H1 (cell line): ENCODE results near the gene ATP1A1. TPM values are rescaled to one million over a fixed set of nuclear protein-coding genes. Genes with fewer than 3 reads are reported as not detected.

ENCODE experiments used
- CTCF ChIA-PET: fragments of 300-600 bp; sonication (Branson Sonifier 250); formaldehyde crosslinking; loops from one replicate; lab custom pipeline; 2021; ENCODE audit not compliant: partially characterized antibody; lab: Charles Lee
- POLR2A ChIA-PET: fragments of 300-600 bp; sonication (Branson Sonifier 250); formaldehyde crosslinking; loops from one replicate; lab custom pipeline; 2021; ENCODE audit warnings: inconsistent platforms; ENCODE audit not compliant: partially characterized antibody; lab: Charles Lee
- DNase-seq, 2 experiments: peaks; one replicate each; pipeline versions ENCODE4 v3.0.0 to v3.0.0-alpha.2; 2010 to 2022; ENCODE audit warnings: low spot score in 2 of 2, low read depth in 1 of 2, mixed read lengths in 1 of 2
- FAIRE-seq: peaks from 2 replicates; lab custom pipeline; 2011; peaks lifted over from hg19 to GRCh38; lab: Jason Lieb, UNC
- H2AFZ ChIP-seq: 2 replicates; pipeline ENCODE4 v1.8.1; 2012; ENCODE audit warnings: low read length, inconsistent platforms
- H2AK5ac ChIP-seq: 2 replicates; pipeline ENCODE4 v1.6.1; 2013; ENCODE audit warnings: low read depth, low read length
- H2BK120ac ChIP-seq: replicated peaks from 2 replicates; pipeline ENCODE3; 2013; ENCODE audit warnings: low read depth, low read length, inconsistent platforms
- H2BK12ac ChIP-seq: 2 replicates; pipeline ENCODE4 v1.6.1; 2013; ENCODE audit warnings: low read depth, low read length
- H2BK15ac ChIP-seq: 2 replicates; pipeline ENCODE4 v1.6.1; 2013; ENCODE audit warnings: low read length
- H2BK20ac ChIP-seq: 2 replicates; pipeline ENCODE4 v1.6.1; 2013; ENCODE audit warnings: low read length
- H2BK5ac ChIP-seq: 2 replicates; pipeline ENCODE4 v1.6.1; 2013; ENCODE audit warnings: low read depth, low read length
- H3K14ac ChIP-seq: 2 replicates; pipeline ENCODE4 v1.6.1; 2013; ENCODE audit warnings: inconsistent platforms; ENCODE audit not compliant: insufficient read length
- H3K18ac ChIP-seq: 2 replicates; pipeline ENCODE4 v1.6.1; 2013; ENCODE audit warnings: low read length; ENCODE audit errors: extremely low read depth
- H3K23ac ChIP-seq: 2 replicates; pipeline ENCODE4 v1.6.1; 2013; ENCODE audit warnings: inconsistent platforms; ENCODE audit not compliant: insufficient read length
- H3K23me2 ChIP-seq: 2 replicates; pipeline ENCODE4 v1.6.1; 2013; ENCODE audit warnings: low read depth, low read length
- H3K27ac ChIP-seq: 2 replicates; pipeline ENCODE4 v1.6.1; 2011; ENCODE audit warnings: low read depth, low read length, inconsistent platforms
- H3K27me3 ChIP-seq, 4 experiments: replicated peaks in 1 of 4; 1 replicate in 1 of 4; 2 replicates in 3 of 4; pipeline versions ENCODE4 v1.6.1 to v1.8.1; 2011 to 2013; ENCODE audit warnings: low read length in 3 of 4, mild to moderate bottlenecking in 3 of 4, inconsistent platforms in 2 of 4, mixed read lengths in 2 of 4, moderate library complexity in 1 of 4; ENCODE audit not compliant: control insufficient read depth in 3 of 4, insufficient read depth in 3 of 4; ENCODE audit errors: extremely low read depth in 1 of 4
- H3K36me3 ChIP-seq, 4 experiments: 2 replicates each; pipeline versions ENCODE4 v1.6.1 to v1.8.1; 2011 to 2013; ENCODE audit warnings: mild to moderate bottlenecking in 4 of 4, low read length in 3 of 4, moderate library complexity in 2 of 4, control low read depth in 1 of 4, inconsistent platforms in 1 of 4; ENCODE audit not compliant: insufficient read depth in 4 of 4, control insufficient read depth in 2 of 4
- H3K4ac ChIP-seq: replicated peaks from 2 replicates; pipeline ENCODE3; 2013; ENCODE audit warnings: low read length, low read depth, mixed read lengths, inconsistent platforms; ENCODE audit not compliant: insufficient read length
- H3K4me1 ChIP-seq, 4 experiments: replicated peaks in 1 of 4; 1 replicate in 1 of 4; 2 replicates in 3 of 4; pipeline versions ENCODE4 v1.6.1 to v1.8.1; 2011 to 2013; ENCODE audit warnings: low read length in 3 of 4, inconsistent platforms in 2 of 4, mixed read lengths in 1 of 4; ENCODE audit not compliant: insufficient read depth in 4 of 4, control insufficient read depth in 3 of 4
- H3K4me2 ChIP-seq, 2 experiments: 2 replicates each; pipeline versions ENCODE4 v1.6.1 to v1.8.1; 2011 to 2013; ENCODE audit warnings: low read depth in 2 of 2, low read length in 2 of 2, control low read depth in 1 of 2, inconsistent platforms in 1 of 2, mild to moderate bottlenecking in 1 of 2; ENCODE audit not compliant: insufficient read depth in 1 of 2
- H3K4me3 ChIP-seq, 4 experiments: fragments of 200-600, 300-600 bp in 1 of 4; sonication (generic), shearing (Covaris generic), sonication (Bioruptor Twin) in 1 of 4; 2 replicates each; pipeline versions ENCODE4 v1.5.1 to v1.8.1; 2011 to 2016; ENCODE audit warnings: low read length in 4 of 4, low read depth in 3 of 4, control low read depth in 2 of 4, inconsistent platforms in 2 of 4, mild to moderate bottlenecking in 2 of 4, mixed read lengths in 1 of 4, moderate library complexity in 1 of 4; ENCODE audit not compliant: insufficient read depth in 2 of 4; ENCODE audit errors: extremely low read depth in 1 of 4
- H3K56ac ChIP-seq: replicated peaks from 2 replicates; pipeline ENCODE3; 2013; ENCODE audit warnings: low read depth, mild to moderate bottlenecking, mixed read lengths, low read length, inconsistent platforms; ENCODE audit not compliant: insufficient read length
- H3K79me1 ChIP-seq: 2 replicates; pipeline ENCODE4 v1.6.1; 2013; ENCODE audit warnings: low read depth, low read length, control low read depth
- H3K79me2 ChIP-seq, 2 experiments: 2 replicates each; pipeline versions ENCODE4 v1.6.1 to v1.8.1; 2012 to 2013; ENCODE audit warnings: low read length in 2 of 2, mild to moderate bottlenecking in 2 of 2, inconsistent platforms in 1 of 2; ENCODE audit not compliant: insufficient read depth in 2 of 2, control insufficient read depth in 1 of 2
- H3K9ac ChIP-seq, 4 experiments: replicated peaks in 1 of 4; 1 replicate in 1 of 4; 2 replicates in 3 of 4; pipeline versions ENCODE4 v1.6.1 to v1.8.1; 2011 to 2013; ENCODE audit warnings: low read depth in 3 of 4, low read length in 3 of 4, control low read depth in 2 of 4, mild to moderate bottlenecking in 2 of 4, moderate library complexity in 2 of 4, inconsistent platforms in 1 of 4; ENCODE audit errors: extremely low read depth in 1 of 4
- H3K9me3 ChIP-seq, 2 experiments: 2 replicates each; pipeline versions ENCODE4 v1.6.1 to v1.8.1; 2012 to 2013; ENCODE audit warnings: mild to moderate bottlenecking in 2 of 2, moderate library complexity in 2 of 2, control low read depth in 1 of 2, inconsistent platforms in 1 of 2, low read depth in 1 of 2, low read length in 1 of 2, mixed read lengths in 1 of 2; ENCODE audit not compliant: insufficient read depth in 2 of 2
- H4K20me1 ChIP-seq, 2 experiments: replicated peaks in 1 of 2; 2 replicates each; pipeline versions ENCODE3 to v1.8.1; 2011 to 2013; ENCODE audit warnings: inconsistent platforms in 2 of 2, low read length in 2 of 2, mild to moderate bottlenecking in 1 of 2; ENCODE audit not compliant: insufficient read depth in 2 of 2, control insufficient read depth in 1 of 2
- H4K5ac ChIP-seq: 2 replicates; pipeline ENCODE4 v1.6.1; 2013; ENCODE audit warnings: low read length, low read depth, mixed read lengths, inconsistent platforms; ENCODE audit not compliant: insufficient read length
- H4K8ac ChIP-seq: 2 replicates; pipeline ENCODE4 v1.8.0; 2013; ENCODE audit warnings: mild to moderate bottlenecking, moderate library complexity, low read length, inconsistent platforms; ENCODE audit not compliant: insufficient read depth; ENCODE audit errors: extremely low read depth
- H4K91ac ChIP-seq: replicated peaks from 2 replicates; pipeline ENCODE3; 2013; ENCODE audit warnings: low read length, mixed read lengths, inconsistent platforms; ENCODE audit not compliant: insufficient read length
- EGR1 ChIP-seq: IDR thresholded peaks from 2 replicates; pipeline ENCODE4 v1.6.1; 2011; ENCODE audit warnings: low read depth, low read length, borderline replicate concordance
- EZH2 ChIP-seq: fragments of 200-600 bp; sonication (generic); IDR thresholded peaks from 2 replicates; pipeline ENCODE4 v1.7.1; 2012; ENCODE audit warnings: low read depth, mild to moderate bottlenecking, moderate library complexity, low read length, inconsistent platforms; ENCODE audit not compliant: severe bottlenecking
- SIN3A ChIP-seq, 2 experiments: IDR thresholded peaks in 1 of 2; conservative IDR thresholded peaks in 1 of 2; 2 replicates each; pipeline ENCODE4 v1.6.1; 2011 to 2012; ENCODE audit warnings: low read length in 2 of 2, improper control_type of control experiment in 1 of 2, low read depth in 1 of 2, mild to moderate bottlenecking in 1 of 2
- SIRT6 ChIP-seq: IDR thresholded peaks from one replicate; pipeline ENCODE4 v1.7.1; 2012; ENCODE audit warnings: low read length, inconsistent platforms
- SP1 ChIP-seq: IDR thresholded peaks from 2 replicates; pipeline ENCODE4 v1.6.1; 2011; ENCODE audit warnings: low read depth, low read length
- WGBS, 2 experiments: shearing (Covaris generic) in 1 of 2; methylation state at CpG; one replicate each; pipeline versions ENCODE4 v1.1.6 to v1.1.7; 2013 to 2015; ENCODE audit warnings: low lambda C conversion rate in 2 of 2, mixed read lengths in 2 of 2, inconsistent platforms in 1 of 2, low coverage in 1 of 2, missing lambda C conversion rate in 1 of 2; ENCODE audit not compliant: insufficient replicate concordance in 2 of 2, insufficient coverage in 1 of 2, insufficient read length in 1 of 2; ENCODE audit errors: extremely low coverage in 1 of 2, missing lambda C conversion rate in 1 of 2; 5-methylcytosine and 5-hydroxymethylcytosine counted together
- polyA plus RNA-seq, 7 experiments: library from polyadenylated mRNA; depleted of rRNA in 3 of 7; stranded (reverse) in 5 of 7; unstranded in 2 of 7; fragments of >200 nt in 5 of 7; fragments of 200-250 nt in 2 of 7; gene quantifications; 1 replicate in 5 of 7; 2 replicates in 1 of 7; 4 replicates in 1 of 7; pipeline versions ENCODE4 v1.2.1 to v1.2.3, GENCODE V29; 2011 to 2013; ENCODE audit warnings: missing spikeins in 2 of 7, mixed read lengths in 2 of 7
- total RNA-seq: library from RNA; stranded (reverse); fragmentation: NEBNext Ultra II Directional; extraction: Animal tissue kit (Norgen Biotek cat#: 25700); gene quantifications from 2 replicates; pipeline ENCODE4 v1.2.1, GENCODE V29; 2021

The ATP1A1 gene
- total and polyA plus RNA-seq, 2 of the 8 experiments (the other 6 are each of a cell fraction or from before 2014, with no cell fraction given), result 222 to 325 TPM

GRCh38 chr1:116376729-116377086 lies 3.7 kb downstream of the ATP1A1 start:
- H3K4me2 ChIP-seq, result peak overlapping the region; percentile 52 to 84; a peak in 3 of 4 replicates
- no peak overlapping the region for H2BK5ac ChIP-seq
- H3K14ac ChIP-seq, result no peak overlapping the region
- TF ChIP-seq EZH2 (no peak), SP1 (no peak), SIN3A (conservative IDR thresholded peaks at IDR 0.05 in 1 of 2, IDR thresholded peaks at IDR 0.05 in 1 of 2; ENCODE audit: low read depth in 1 of 2, low read length in 2 of 2) (no peak), SIRT6 (no peak), EGR1 (no peak)
- H3K27ac ChIP-seq, result no peak overlapping the region
- no peak overlapping the region for H2BK12ac ChIP-seq
- peaks cover 6 to 31% (median 21%) of the 10 kb centered on the region in 4 experiments for H3K4me1 ChIP-seq
- POLR2A ChIA-PET, result interaction anchor here (0.9 to 4.9 kb wide), 5 partner anchors 10 to 42 kb away, joined by 3 to 21 read pairs (median 4); no protein-coding TSS in a partner anchor
- peaks cover 37 to 79% of the 10 kb centered on the region in 2 experiments for H3K79me2 ChIP-seq
- H3K23ac ChIP-seq, result no peak overlapping the region
- no peak overlapping the region for H4K8ac ChIP-seq
- peaks cover 28 to 32% of the 10 kb centered on the region in 2 experiments for H4K20me1 ChIP-seq
- no peak overlapping the region for H2AK5ac ChIP-seq
- H2BK15ac ChIP-seq, result no peak overlapping the region
- no peaks in the 10 kb centered on the region for H3K36me3 ChIP-seq
- H3K9me3 ChIP-seq, result no peaks in the 10 kb centered on the region
- peaks cover 12% of the 10 kb centered on the region for H3K79me1 ChIP-seq
- WGBS, 2 experiments, result 82% methylated on average over 1 of the region's 1 CpG; no CpG with 5 or more reads in 1 of the 2 experiments
- DNase-seq, result no peak
- peak overlapping the region in 1 of 4 experiments; percentile 89; a peak in 1 of 8 replicates for H3K4me3 ChIP-seq
- CTCF ChIA-PET, result interaction anchor here (1.0 to 2.3 kb wide), 7 partner anchors 20 to 238 kb away, joined by 3 to 18 read pairs (median 4); no protein-coding TSS in a partner anchor
- no peak overlapping the region for H3K9ac ChIP-seq
- H3K56ac ChIP-seq, result no peak overlapping the region
- no peak overlapping the region for H4K5ac ChIP-seq
- no peak overlapping the region for H2BK20ac ChIP-seq
- H4K91ac ChIP-seq, result no peak overlapping the region
- no peak overlapping the region for H3K4ac ChIP-seq
- H3K27me3 ChIP-seq, result no peaks in the 10 kb centered on the region; a peak in 3 of 7 replicates
- H2BK120ac ChIP-seq, result no peak overlapping the region
- FAIRE-seq, result no peak
- peaks cover 16% of the 10 kb centered on the region for H3K23me2 ChIP-seq
- H2AFZ ChIP-seq, result no peak overlapping the region
- no peak overlapping the region for H3K18ac ChIP-seq
